K562 (cell line): ENCODE data around the gene TANK. TPM values are rescaled to one million over a fixed set of nuclear protein-coding genes. Genes with fewer than 3 reads are reported as not detected.

Experiments used
- CBX3 ChIP-seq, 2 experiments: IDR thresholded peaks; 1 replicate in 1 of 2; 2 replicates in 1 of 2; pipeline ENCODE4 v1.6.1; 2012; ENCODE audit warnings: inconsistent platforms in 2 of 2, low read length in 2 of 2, borderline replicate concordance in 1 of 2, control low read depth in 1 of 2
- CCNT2 ChIP-seq: IDR thresholded peaks from 2 replicates; pipeline ENCODE4 v1.6.1; 2011; ENCODE audit warnings: borderline replicate concordance, low read depth, mild to moderate bottlenecking, moderate library complexity, mixed read lengths, low read length; ENCODE audit not compliant: insufficient read length; ENCODE audit errors: extremely low read depth
- DIDO1 ChIP-seq: fragments of 450-650 bp; IDR thresholded peaks from 2 replicates; pipeline ENCODE4 v1.6.1; 2016; ENCODE audit warnings: low read depth, missing biosample characterization, missing genetic modification characterization
- MNT ChIP-seq, 2 experiments: fragments of 450-650 bp; conservative IDR thresholded peaks; 2 replicates each; pipeline ENCODE4 v1.6.1; 2017; ENCODE audit warnings: mild to moderate bottlenecking in 2 of 2, moderate library complexity in 2 of 2
- NR2C1 ChIP-seq, 2 experiments: fragments of 450-650 bp; IDR thresholded peaks; 2 replicates each; pipeline ENCODE4 v1.6.1; 2017; ENCODE audit warnings: mild to moderate bottlenecking in 2 of 2, antibody characterized with exemption in 1 of 2, inconsistent platforms in 1 of 2, missing compliant biosample characterization in 1 of 2, missing genetic modification characterization in 1 of 2
- NR2C2 ChIP-seq, 2 experiments: fragments of 200-800 bp in 1 of 2; sonication (Bioruptor generic) in 1 of 2; sonication (generic) in 1 of 2; formaldehyde crosslinking in 1 of 2; IDR thresholded peaks; 2 replicates each; pipeline versions ENCODE4 v1.6.1 to v1.8.0; 2016 to 2022; ENCODE audit warnings: mild to moderate bottlenecking in 1 of 2, missing compliant biosample characterization in 1 of 2, missing genetic modification characterization in 1 of 2, missing genetic modification reagents in 1 of 2
- TEAD1 ChIP-seq, 2 experiments: fragments of 450-650 bp in 1 of 2; sonication (generic) in 1 of 2; formaldehyde crosslinking; IDR thresholded peaks; 2 replicates each; pipeline versions ENCODE4 v1.4.0 to v1.8.0; 2020 to 2022; ENCODE audit warnings: mild to moderate bottlenecking in 2 of 2, missing genetic modification reagents in 1 of 2
- TEAD4 ChIP-seq, 2 experiments: sonication (generic) in 1 of 2; formaldehyde crosslinking in 1 of 2; IDR thresholded peaks; 2 replicates each; pipeline versions ENCODE4 v1.6.1 to v1.8.0; 2012 to 2022; ENCODE audit warnings: borderline replicate concordance in 1 of 2, inconsistent platforms in 1 of 2, low read length in 1 of 2, mild to moderate bottlenecking in 1 of 2, missing genetic modification reagents in 1 of 2
- YY1 ChIP-seq, 3 experiments: IDR thresholded peaks; 2 replicates each; pipeline ENCODE4 v1.6.1; 2011; ENCODE audit warnings: low read length in 2 of 3, mild to moderate bottlenecking in 2 of 3, moderate library complexity in 2 of 3, borderline replicate concordance in 1 of 3, control low read depth in 1 of 3, low read depth in 1 of 3; ENCODE audit not compliant: insufficient read depth in 3 of 3, insufficient replicate concordance in 2 of 3, control insufficient read depth in 1 of 3, insufficient read length in 1 of 3; ENCODE audit errors: extremely low read depth in 1 of 3
- ZNF274 ChIP-seq: IDR thresholded peaks from 2 replicates; pipeline ENCODE4 v1.6.1; 2011; ENCODE audit warnings: low read depth, mild to moderate bottlenecking, low read length, moderate library complexity, borderline replicate concordance
- polyA plus RNA-seq, 8 experiments: library from polyadenylated mRNA; depleted of rRNA in 4 of 8; stranded (reverse) in 5 of 8; unstranded in 3 of 8; fragments of >200 nt; fragmentation: Nextera tagmentation in 2 of 8; fragmentation: Illumina TruSeq in 1 of 8; extraction: Ambion mirVana in 2 of 8; extraction: Trizol in 1 of 8; gene quantifications; 2 replicates each; pipeline versions ENCODE4 v1.2.1 to v1.2.3, GENCODE V29; 2011 to 2014; ENCODE audit warnings: inconsistent platforms in 1 of 8, missing spikeins in 1 of 8
- total RNA-seq, 7 experiments: library from RNA; depleted of rRNA in 6 of 7; stranded (reverse); fragments of >200 nt in 6 of 7; fragmentation: Illumina TruSeq in 2 of 7; extraction: Trizol in 2 of 7; gene quantifications; 2 replicates each; pipeline versions ENCODE4 v1.2.1 to v1.2.3, GENCODE V29; 2011 to 2021; ENCODE audit warnings: low replicate concordance in 1 of 7

Gene TANK
- total and polyA plus RNA-seq, 9 of the 15 experiments (the other 6 are each of a cell fraction or from before 2014, with no cell fraction given): 43.0 to 91.5 (median 54.4) TPM

DNA sequence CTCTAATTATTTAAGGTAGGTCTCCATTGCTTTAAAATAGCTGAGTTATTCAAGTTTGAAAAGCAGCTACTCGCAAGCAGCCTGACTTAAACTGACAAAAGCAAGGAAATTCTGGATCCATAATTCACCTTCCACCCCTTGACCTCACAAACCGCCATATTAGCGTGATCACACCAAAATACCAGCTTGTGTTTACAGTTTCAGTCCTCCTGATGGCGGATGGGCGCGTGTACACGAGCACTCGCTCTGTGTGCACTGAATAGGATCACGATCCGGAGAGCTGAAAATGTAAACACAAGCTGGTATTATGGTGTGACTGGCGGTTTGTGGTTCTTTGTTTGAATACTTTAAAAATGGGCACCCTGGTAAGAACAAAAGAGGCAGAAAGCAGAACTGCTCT, 105.6 kb downstream of the TANK start (continued):
- TF ChIP-seq MNT (conservative IDR thresholded peaks at IDR 0.05) (0 out of 4 replicates have a peak, but pooled peaks of 1 of the 2 experiments have one; percentile 23), TEAD4 (IDR thresholded peaks at IDR 0.05; ENCODE audit: low read length) (peak; percentile 35; the same call in 1 of the 2 replicates), TEAD4 (CRISPR knock-in tag; IDR thresholded peaks at IDR 0.05; ENCODE audit: borderline replicate concordance) (no peak), ZNF274 (no peak), CCNT2 (no peak), NR2C2 (CRISPR knock-in tag; IDR thresholded peaks at IDR 0.05) (no peak), NR2C2 (tag; IDR thresholded peaks at IDR 0.05) (peak; percentile 26; the same call in 1 of the 2 replicates), YY1 (IDR thresholded peaks at IDR 0.05; ENCODE audit: borderline replicate concordance in 1 of 3, control insufficient read depth in 1 of 3, extremely low read depth in 1 of 3, insufficient read depth in 3 of 3, insufficient read length in 1 of 3, insufficient replicate concordance in 2 of 3, low read depth in 1 of 3, low read length in 2 of 3) (peak in 1 of 3 experiments; percentile 81), NR2C1 (IDR thresholded peaks at IDR 0.05) (peak; percentile 55), NR2C1 (tag; IDR thresholded peaks at IDR 0.05) (peak; percentile 54; the same call in 1 of the 2 replicates), CBX3 (IDR thresholded peaks at IDR 0.05; ENCODE audit: borderline replicate concordance in 1 of 2, low read length in 2 of 2) (0 out of 3 replicates have a peak, but pooled peaks of 1 of the 2 experiments have one; percentile 14), DIDO1 (tag) (0 out of 2 replicates have a peak, but pooled peaks have one; percentile 30), TEAD1 (CRISPR knock-in tag; IDR thresholded peaks at IDR 0.05) (no peak)
